ENCODE measurements around the gene FAM98B. TPM values are rescaled to one million over a fixed set of nuclear protein-coding genes. Genes with fewer than 3 reads are reported as not detected.

FAM98B gene
- total RNA-seq, 1 experiment from 2014 or later: 50.0 TPM

DNA sequence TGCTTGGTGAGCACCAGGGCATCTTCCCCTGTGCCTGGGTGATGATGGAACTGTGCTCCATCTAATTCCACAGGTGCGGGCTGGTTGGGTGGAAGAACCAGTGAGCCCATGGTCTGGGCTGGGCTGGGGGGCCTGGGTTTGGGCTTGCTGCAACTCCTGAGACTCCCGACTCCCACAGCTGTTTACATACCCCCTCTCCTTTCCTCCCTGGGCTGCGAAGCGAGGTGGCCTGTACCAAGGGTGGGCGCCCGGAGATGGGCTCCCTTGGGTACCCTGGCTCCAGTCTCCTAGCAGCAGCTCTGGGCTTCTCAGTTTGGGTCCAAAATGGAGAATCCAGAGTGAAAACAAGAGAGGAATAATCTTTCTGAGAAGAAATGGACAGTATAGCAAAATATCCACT lies 5.6 kb downstream of the FAM98B start:
- H3K4ac ChIP-seq (ENCODE audit: low read depth, low read length): no peak overlapping the region
- WGBS (ENCODE audit: extremely low coverage, insufficient read length, low lambda C conversion rate): no CpG with 5 or more reads among the region's 6 CpGs
- H4K8ac ChIP-seq (replicated peaks; ENCODE audit: insufficient read length, low read depth, low read length): no peak overlapping the region
- no peak overlapping the region for H2BK15ac ChIP-seq (ENCODE audit: low read depth, low read length)
- no peak overlapping the region for H2BK20ac ChIP-seq (ENCODE audit: low read depth, low read length, poor library complexity, severe bottlenecking)
- H3K23ac ChIP-seq (ENCODE audit: insufficient read length, low read depth, low read length): no peak overlapping the region
- H3K9me3 Mint-ChIP-seq: no peaks in the 10 kb centered on the region
- peaks cover 2% of the 10 kb centered on the region for H4K20me1 ChIP-seq (ENCODE audit: control insufficient read depth, insufficient read depth, insufficient read length)
- no peak overlapping the region for H4K91ac ChIP-seq (ENCODE audit: insufficient read length, low read depth, low read length)
- H3K14ac ChIP-seq (ENCODE audit: insufficient read depth, low read length): no peak overlapping the region
- H2AFZ ChIP-seq (ENCODE audit: low read length): no peak overlapping the region
- H3K9me3 ChIP-seq (ENCODE audit: control insufficient read depth, low read depth, low read length): no peaks in the 10 kb centered on the region
- peaks cover 41% of the 10 kb centered on the region for H3K79me2 ChIP-seq (ENCODE audit: insufficient read depth, low read length)
- TF ChIP-seq, protein P1, sequence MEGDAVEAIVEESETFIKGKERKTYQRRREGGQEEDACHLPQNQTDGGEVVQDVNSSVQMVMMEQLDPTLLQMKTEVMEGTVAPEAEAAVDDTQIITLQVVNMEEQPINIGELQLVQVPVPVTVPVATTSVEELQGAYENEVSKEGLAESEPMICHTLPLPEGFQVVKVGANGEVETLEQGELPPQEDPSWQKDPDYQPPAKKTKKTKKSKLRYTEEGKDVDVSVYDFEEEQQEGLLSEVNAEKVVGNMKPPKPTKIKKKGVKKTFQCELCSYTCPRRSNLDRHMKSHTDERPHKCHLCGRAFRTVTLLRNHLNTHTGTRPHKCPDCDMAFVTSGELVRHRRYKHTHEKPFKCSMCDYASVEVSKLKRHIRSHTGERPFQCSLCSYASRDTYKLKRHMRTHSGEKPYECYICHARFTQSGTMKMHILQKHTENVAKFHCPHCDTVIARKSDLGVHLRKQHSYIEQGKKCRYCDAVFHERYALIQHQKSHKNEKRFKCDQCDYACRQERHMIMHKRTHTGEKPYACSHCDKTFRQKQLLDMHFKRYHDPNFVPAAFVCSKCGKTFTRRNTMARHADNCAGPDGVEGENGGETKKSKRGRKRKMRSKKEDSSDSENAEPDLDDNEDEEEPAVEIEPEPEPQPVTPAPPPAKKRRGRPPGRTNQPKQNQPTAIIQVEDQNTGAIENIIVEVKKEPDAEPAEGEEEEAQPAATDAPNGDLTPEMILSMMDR (conservative IDR thresholded peaks at IDR 0.05): no peak
- H3K27ac ChIP-seq (ENCODE audit: insufficient read length, low read depth, low read length): no peak overlapping the region
- no peak overlapping the region for H3T11ph ChIP-seq (ENCODE audit: low read length)
- H3K27me3 ChIP-seq (ENCODE audit: insufficient read depth, low read length): no peaks in the 10 kb centered on the region
- H3K27me3 Mint-ChIP-seq (ENCODE audit: low read depth): no peaks in the 10 kb centered on the region
- peaks cover 23% of the 10 kb centered on the region for H3K79me1 ChIP-seq (ENCODE audit: insufficient read depth, low read depth, low read length, poor library complexity, severe bottlenecking)
- H3K4me1 ChIP-seq (ENCODE audit: insufficient read depth, low read length): no peaks in the 10 kb centered on the region; the same call in 1 of the 2 replicates
- DNase-seq: no peak
- no peak overlapping the region for H2BK5ac ChIP-seq (ENCODE audit: insufficient read length, low read length)
- H3K36me3 Mint-ChIP-seq (ENCODE audit: insufficient read depth in 1 of 3, low read depth in 3 of 3): peaks cover 3 to 5% (median 5%) of the 10 kb centered on the region in 3 experiments; a peak in 2 of 7 replicates
- no peak overlapping the region for H2BK12ac ChIP-seq (ENCODE audit: insufficient read length, low read depth, low read length)
- no peak overlapping the region for H3K4me3 Mint-ChIP-seq
- H3K56ac ChIP-seq (ENCODE audit: insufficient read length, low read depth, low read length): no peak overlapping the region
- H3K27ac Mint-ChIP-seq: peak overlapping the region in 1 of 3 experiments; percentile 9; a peak in 1 of 7 replicates
- H3K9ac ChIP-seq (ENCODE audit: extremely low read depth, insufficient read length, low read length): no peak overlapping the region
- H4K5ac ChIP-seq (ENCODE audit: insufficient read length, low read depth, low read length): no peak overlapping the region
- peaks cover 6 to 13% of the 10 kb centered on the region in 2 experiments for H3K4me1 Mint-ChIP-seq
- H3K4me2 ChIP-seq (ENCODE audit: insufficient read depth, insufficient read length, low read length): no peak overlapping the region
- H2BK120ac ChIP-seq (ENCODE audit: low read depth, low read length, poor library complexity, severe bottlenecking): no peak overlapping the region
- H2AK5ac ChIP-seq (ENCODE audit: insufficient read length, low read length): no peak overlapping the region
- H3K23me2 ChIP-seq (ENCODE audit: insufficient read length, low read depth, low read length, poor library complexity, severe bottlenecking): peaks cover 5% of the 10 kb centered on the region
- no peak overlapping the region for H3K18ac ChIP-seq (ENCODE audit: insufficient read length, low read depth, low read length)

All from H9 (cell line).